ENCODE data around the gene LRP4.
"Not testable (repeated sequence)": the region's sequence is repeated elsewhere in the genome, so short reads cannot be mapped to it uniquely, and the experiment has no call there.

The LRP4 gene

GRCh38 chr11:46918083-46918787 lies at the start of gene LRP4:
Gene LRP4, minus strand, starts transcription at chr11:46918550. Its CDS starts 171 bp downstream, at chr11:46918379.
- DNase-seq: no peak

- DNase-seq: no peak
These were observed 49.6 kb upstream of the LRP4 start for GRCh38 chr11:46967962-46968361.

- DNase-seq: no peak
These were observed 48.4 kb upstream of the LRP4 start for GRCh38 chr11:46966773-46967172.

- DNase-seq: no peak
These were observed 45.5 kb upstream of the LRP4 start for GRCh38 chr11:46963844-46964243.

- DNase-seq: not testable (repeated sequence)
These were observed 43.5 kb upstream of the LRP4 start for GRCh38 chr11:46961886-46962285.

- no peak for DNase-seq
These were observed 42.7 kb upstream of the LRP4 start for GRCh38 chr11:46961041-46961440.

- no peak for DNase-seq
These were observed 40.4 kb upstream of the LRP4 start for GRCh38 chr11:46958777-46959176.

- no peak for DNase-seq
These were observed 34.7 kb upstream of the LRP4 start for GRCh38 chr11:46953093-46953492.

- DNase-seq: no peak
These were observed 34.2 kb upstream of the LRP4 start for GRCh38 chr11:46952553-46952952.

- DNase-seq: no peak
These were observed 33.5 kb upstream of the LRP4 start for GRCh38 chr11:46951864-46952263.

- DNase-seq: no peak
These were observed 30.9 kb upstream of the LRP4 start for GRCh38 chr11:46949297-46949696.

- peak; percentile 53 for DNase-seq
These were observed 30.2 kb upstream of the LRP4 start for GRCh38 chr11:46948378-46949131.

GRCh38 chr11:46947399-46948077 lies 29.2 kb upstream of the LRP4 start:
- no peak for DNase-seq

- no peak for DNase-seq
These were observed 26.2 kb upstream of the LRP4 start for GRCh38 chr11:46944356-46945075.

- no peak for DNase-seq
These were observed 23.8 kb upstream of the LRP4 start for GRCh38 chr11:46942172-46942571.

GRCh38 chr11:46936138-46937110 lies 18.1 kb upstream of the LRP4 start, which contains the start of gene CSTPP1:
Gene CSTPP1, plus strand, starts transcription at chr11:46936761. Its CDS starts 45 bp downstream, at chr11:46936806.
- DNase-seq: peak; percentile 83

- no peak for DNase-seq
These were observed 11.7 kb upstream of the LRP4 start for GRCh38 chr11:46930089-46930488.

- not testable (repeated sequence) for DNase-seq
These were observed 10.4 kb upstream of the LRP4 start for GRCh38 chr11:46928701-46929100.

- DNase-seq: not testable (repeated sequence)
These were observed 9.6 kb upstream of the LRP4 start for GRCh38 chr11:46927928-46928327.

- DNase-seq: peak; percentile 98
These were observed 2.4 kb upstream of the LRP4 start for GRCh38 chr11:46920755-46921154.

- DNase-seq: no peak
These were observed 601 bp upstream of the LRP4 start for GRCh38 chr11:46918788-46919513.
